Astrocyte of the cerebellum (primary cell): ENCODE measurements around the gene SMC6.

Experiments used
- DNase-seq: peaks from one replicate; pipeline ENCODE4 v3.0.0-alpha.2; 2011; ENCODE audit warnings: low read depth
- H3K4me3 ChIP-seq: 2 replicates; pipeline ENCODE4 v1.5.1; 2011; ENCODE audit warnings: mild to moderate bottlenecking, low read depth, low read length, moderate library complexity
- in situ Hi-C: cut with HindIII; loops from 2 replicates; pipeline ENCODE4 v1.10.0; 2017; ENCODE audit warnings: low sequenced_read_pairs
- TF ChIP-seq, protein P1 (sequence below): IDR thresholded peaks from 2 replicates; pipeline ENCODE4 v1.5.1; 2012; ENCODE audit warnings: low read length, low read depth, moderate library complexity, mild to moderate bottlenecking; ENCODE audit errors: missing control alignments

Gene SMC6

DNA sequence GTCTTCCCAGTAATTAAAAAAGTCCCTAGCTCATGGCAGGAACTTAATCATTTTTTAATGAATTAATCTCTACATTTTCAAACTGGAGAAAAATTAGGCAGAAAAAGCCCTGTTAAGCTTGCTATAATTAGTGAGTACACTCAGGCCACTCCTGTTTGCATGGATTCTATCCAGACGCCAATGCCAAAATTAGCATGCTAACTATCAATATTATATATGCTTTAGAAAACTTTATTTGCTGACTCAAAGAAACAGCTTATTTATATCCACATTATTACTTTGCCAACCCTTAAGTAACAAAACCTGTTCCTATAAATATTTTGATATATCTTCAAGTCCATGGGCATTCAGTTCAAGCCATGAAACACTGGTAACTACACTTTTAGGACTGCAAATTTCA lies 90.9 kb downstream of the SMC6 start:
- TF ChIP-seq, protein P1, sequence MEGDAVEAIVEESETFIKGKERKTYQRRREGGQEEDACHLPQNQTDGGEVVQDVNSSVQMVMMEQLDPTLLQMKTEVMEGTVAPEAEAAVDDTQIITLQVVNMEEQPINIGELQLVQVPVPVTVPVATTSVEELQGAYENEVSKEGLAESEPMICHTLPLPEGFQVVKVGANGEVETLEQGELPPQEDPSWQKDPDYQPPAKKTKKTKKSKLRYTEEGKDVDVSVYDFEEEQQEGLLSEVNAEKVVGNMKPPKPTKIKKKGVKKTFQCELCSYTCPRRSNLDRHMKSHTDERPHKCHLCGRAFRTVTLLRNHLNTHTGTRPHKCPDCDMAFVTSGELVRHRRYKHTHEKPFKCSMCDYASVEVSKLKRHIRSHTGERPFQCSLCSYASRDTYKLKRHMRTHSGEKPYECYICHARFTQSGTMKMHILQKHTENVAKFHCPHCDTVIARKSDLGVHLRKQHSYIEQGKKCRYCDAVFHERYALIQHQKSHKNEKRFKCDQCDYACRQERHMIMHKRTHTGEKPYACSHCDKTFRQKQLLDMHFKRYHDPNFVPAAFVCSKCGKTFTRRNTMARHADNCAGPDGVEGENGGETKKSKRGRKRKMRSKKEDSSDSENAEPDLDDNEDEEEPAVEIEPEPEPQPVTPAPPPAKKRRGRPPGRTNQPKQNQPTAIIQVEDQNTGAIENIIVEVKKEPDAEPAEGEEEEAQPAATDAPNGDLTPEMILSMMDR = no peak
- in situ Hi-C loops = no loop called here
- no peak overlapping the region for H3K4me3 ChIP-seq
- DNase-seq = no peak

DNA sequence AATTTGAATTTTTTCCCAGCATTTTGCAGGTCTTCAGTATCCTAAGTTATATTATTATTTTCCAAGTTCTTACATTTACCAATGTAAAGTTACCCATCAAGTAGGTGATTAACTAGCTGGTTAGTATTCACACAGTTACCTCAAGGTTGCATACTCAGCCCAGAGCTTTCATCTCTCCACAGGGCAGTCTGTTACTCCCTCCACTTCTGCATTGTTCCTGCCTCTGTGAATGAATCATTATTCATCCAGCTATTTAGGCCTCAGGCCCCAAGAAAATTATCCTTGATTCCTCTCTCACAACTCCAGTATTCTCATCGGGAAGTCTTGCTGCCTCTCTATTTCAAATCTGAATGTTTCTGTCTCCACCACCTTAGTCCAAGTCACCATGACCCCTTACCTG lies 92.2 kb downstream of the SMC6 start:
- TF ChIP-seq, protein P1 = no peak
- DNase-seq = no peak
- H3K4me3 ChIP-seq = no peak overlapping the region
- in situ Hi-C loops = no loop called here

DNA sequence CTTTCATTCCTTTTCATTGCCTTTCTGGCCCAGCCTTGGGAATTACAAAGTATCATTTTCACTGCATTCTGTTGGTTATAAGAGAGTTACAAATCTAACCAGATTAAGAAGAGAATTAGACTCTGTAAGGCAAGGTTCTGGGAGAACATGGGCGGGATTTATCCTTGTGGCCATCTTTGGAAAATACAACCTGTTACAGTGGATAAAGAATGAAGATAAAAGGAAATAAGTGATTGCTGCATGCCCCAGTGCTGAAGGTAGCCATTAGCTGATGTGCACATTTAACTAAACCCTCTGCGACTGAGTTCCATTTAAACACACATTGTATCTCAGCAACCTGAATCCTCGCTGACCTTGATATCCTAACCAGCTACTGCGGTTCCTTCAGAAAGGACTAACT lies 93.4 kb downstream of the SMC6 start:
- TF ChIP-seq, protein P1 = no peak
- no peak for DNase-seq
- in situ Hi-C loops = no loop called here
- H3K4me3 ChIP-seq = no peak overlapping the region

DNA sequence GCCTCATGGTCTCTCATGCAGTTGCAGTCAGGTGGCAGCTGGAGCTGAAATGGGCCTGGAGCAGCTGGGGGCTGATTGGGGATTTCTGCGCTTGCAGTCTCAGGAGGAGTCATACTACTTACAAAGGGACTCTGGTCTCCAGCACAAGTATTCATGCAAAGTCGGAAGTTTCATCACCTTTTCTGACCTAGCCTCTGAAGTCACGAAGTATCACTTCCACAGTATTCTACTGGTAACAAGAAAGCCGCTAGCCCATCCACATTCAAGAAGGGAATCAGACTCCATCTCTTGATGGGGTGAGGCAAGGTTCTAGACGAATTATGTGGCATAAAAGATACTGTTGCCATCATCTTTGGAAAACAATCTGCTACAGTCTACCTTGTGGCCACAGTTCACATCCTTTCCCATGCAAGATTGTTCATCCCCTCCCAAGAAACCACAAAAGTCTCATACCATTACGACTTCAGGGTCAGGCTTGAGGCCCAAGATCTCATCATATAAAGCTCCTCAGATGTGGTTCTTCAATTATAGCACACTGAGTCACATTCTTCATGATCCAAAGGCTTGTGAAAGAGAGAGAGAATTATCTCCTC lies 95.3 kb downstream of the SMC6 start:
- TF ChIP-seq, protein P1 = no peak
- no peak for DNase-seq
- no peak overlapping the region for H3K4me3 ChIP-seq
- in situ Hi-C loops = no loop called here

DNA sequence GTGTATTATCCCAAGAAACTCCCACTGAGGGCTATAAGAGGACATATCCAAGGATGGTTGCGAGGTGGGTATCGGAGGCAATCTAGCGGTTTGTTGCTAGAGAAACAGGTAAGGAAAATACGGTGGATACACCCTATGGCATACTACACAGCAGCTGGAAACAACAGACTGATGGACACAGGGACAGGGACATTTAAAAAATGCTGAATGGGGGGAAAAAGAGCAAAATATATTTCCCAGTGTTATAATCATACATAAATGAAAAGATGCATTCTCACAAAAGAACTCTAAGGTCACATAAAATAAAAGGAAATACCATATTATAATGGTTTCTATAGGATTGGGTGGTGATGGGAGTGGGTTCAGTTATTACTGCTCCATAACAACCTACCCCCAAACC lies 95.9 kb downstream of the SMC6 start:
- TF ChIP-seq, protein P1 = no peak
- in situ Hi-C loops = no loop called here
- no peak for DNase-seq
- H3K4me3 ChIP-seq = no peak overlapping the region

DNA sequence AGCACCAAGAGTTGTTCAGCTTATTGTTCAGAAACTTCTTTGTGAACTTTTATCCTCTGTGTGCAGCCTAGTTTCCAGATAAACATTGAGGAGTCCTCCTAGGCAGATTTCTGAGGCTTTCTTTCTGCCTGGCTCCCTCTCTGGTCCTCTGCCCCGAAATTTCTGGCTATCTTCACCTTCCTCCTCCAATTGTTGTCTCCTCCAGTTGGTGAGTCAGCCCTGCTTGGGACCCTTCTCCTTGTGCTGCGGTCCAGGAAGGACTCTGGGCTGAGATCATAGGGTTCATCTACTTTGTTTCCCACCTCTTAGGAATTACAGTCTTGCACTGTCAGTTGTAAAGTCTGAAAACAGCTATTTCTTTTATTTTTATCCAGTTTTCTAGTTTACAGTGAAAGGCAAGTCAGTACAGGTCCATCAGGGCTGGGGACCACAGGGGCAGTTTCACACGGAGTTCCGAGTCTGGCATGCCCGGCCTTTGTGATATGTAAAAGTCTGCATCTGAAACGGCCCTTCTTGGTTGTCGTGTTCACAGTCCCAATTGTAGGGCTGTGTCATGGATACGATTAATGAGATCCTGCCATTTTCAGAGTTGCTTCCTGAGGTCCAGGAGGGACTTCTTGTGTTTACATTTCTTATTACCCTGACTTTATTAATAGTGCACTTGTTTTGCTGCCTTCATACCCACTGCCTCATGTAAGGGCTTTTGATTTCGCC lies 100.8 kb downstream of the SMC6 start:
- DNase-seq = no peak
- TF ChIP-seq, protein P1 = no peak

More for the DNA sequence above, 100.8 kb downstream of the SMC6 start:
- in situ Hi-C loops = no loop called here
- no peak overlapping the region for H3K4me3 ChIP-seq
